ENCODE measurements around the gene PLD4. TPM values are rescaled to one million over a fixed set of nuclear protein-coding genes. Genes with fewer than 3 reads are reported as not detected.

Gene PLD4
- total RNA-seq, 1 experiment from 2014 or later, result 0.07 TPM

DNA sequence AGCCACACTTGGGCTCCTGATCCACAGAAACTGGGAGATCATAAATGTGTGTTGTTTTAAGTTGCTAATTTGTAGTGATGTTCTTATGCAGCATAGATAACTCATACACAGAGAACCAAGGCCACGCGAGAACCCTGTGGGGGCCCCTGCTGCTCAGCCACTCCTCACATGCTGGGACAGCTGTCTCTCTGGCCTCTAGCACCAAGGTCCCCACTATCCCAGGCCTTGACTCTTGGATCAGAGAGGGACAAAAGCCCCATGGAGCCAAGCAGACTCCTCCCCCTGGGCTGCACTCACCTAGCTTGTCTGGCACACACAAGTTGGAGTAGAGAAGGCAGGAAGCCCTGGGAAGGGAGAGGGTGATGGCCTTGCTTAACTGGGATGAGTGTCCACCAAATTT is 11.3 kb downstream of the PLD4 start:
- peak; percentile 7 for DNase-seq (ENCODE audit: low spot score)
- Mint-ChIP-seq H3K9me3 (0 out of 2 replicates have a peak, but pooled peaks cover 3% of the 10 kb centered on the region), H3K4me1 (no peaks in the 10 kb centered on the region), H3K27ac (no peak overlapping the region), H3K4me3 (no peak overlapping the region), H3K27me3 (ENCODE audit: low read depth) (peaks cover 88% of the 10 kb centered on the region), H3K36me3 (no peaks in the 10 kb centered on the region)
- ChIA-PET POLR2A (no interaction called here), CTCF (interaction anchor here (1.5 to 1.9 kb wide), 2 partner anchors 39 to 110 kb away, joined by 4 to 5 read pairs; no protein-coding TSS in a partner anchor)
- TF ChIP-seq, protein P1, sequence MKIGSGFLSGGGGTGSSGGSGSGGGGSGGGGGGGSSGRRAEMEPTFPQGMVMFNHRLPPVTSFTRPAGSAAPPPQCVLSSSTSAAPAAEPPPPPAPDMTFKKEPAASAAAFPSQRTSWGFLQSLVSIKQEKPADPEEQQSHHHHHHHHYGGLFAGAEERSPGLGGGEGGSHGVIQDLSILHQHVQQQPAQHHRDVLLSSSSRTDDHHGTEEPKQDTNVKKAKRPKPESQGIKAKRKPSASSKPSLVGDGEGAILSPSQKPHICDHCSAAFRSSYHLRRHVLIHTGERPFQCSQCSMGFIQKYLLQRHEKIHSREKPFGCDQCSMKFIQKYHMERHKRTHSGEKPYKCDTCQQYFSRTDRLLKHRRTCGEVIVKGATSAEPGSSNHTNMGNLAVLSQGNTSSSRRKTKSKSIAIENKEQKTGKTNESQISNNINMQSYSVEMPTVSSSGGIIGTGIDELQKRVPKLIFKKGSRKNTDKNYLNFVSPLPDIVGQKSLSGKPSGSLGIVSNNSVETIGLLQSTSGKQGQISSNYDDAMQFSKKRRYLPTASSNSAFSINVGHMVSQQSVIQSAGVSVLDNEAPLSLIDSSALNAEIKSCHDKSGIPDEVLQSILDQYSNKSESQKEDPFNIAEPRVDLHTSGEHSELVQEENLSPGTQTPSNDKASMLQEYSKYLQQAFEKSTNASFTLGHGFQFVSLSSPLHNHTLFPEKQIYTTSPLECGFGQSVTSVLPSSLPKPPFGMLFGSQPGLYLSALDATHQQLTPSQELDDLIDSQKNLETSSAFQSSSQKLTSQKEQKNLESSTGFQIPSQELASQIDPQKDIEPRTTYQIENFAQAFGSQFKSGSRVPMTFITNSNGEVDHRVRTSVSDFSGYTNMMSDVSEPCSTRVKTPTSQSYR (CRISPR knock-in tag; IDR thresholded peaks at IDR 0.05), result no peak
- no peak for TF ChIP-seq ZNF232 (CRISPR knock-in tag; IDR thresholded peaks at IDR 0.05)
- no peak for TF ChIP-seq NFYB (CRISPR knock-in tag; conservative IDR thresholded peaks at IDR 0.05; ENCODE audit: low read depth)
- no peak for TF ChIP-seq TCF7 (CRISPR knock-in tag; IDR thresholded peaks at IDR 0.05; ENCODE audit: low read depth)
- TF ChIP-seq, protein P2, sequence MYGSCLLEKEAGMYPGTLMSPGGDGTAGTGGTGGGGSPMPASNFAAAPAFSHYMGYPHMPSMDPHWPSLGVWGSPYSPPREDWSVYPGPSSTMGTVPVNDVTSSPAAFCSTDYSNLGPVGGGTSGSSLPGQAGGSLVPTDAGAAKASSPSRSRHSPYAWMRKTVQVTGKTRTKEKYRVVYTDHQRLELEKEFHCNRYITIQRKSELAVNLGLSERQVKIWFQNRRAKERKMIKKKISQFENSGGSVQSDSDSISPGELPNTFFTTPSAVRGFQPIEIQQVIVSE (CRISPR knock-in tag; IDR thresholded peaks at IDR 0.05; ENCODE audit: borderline replicate concordance), result no peak
- TF ChIP-seq, protein P3, sequence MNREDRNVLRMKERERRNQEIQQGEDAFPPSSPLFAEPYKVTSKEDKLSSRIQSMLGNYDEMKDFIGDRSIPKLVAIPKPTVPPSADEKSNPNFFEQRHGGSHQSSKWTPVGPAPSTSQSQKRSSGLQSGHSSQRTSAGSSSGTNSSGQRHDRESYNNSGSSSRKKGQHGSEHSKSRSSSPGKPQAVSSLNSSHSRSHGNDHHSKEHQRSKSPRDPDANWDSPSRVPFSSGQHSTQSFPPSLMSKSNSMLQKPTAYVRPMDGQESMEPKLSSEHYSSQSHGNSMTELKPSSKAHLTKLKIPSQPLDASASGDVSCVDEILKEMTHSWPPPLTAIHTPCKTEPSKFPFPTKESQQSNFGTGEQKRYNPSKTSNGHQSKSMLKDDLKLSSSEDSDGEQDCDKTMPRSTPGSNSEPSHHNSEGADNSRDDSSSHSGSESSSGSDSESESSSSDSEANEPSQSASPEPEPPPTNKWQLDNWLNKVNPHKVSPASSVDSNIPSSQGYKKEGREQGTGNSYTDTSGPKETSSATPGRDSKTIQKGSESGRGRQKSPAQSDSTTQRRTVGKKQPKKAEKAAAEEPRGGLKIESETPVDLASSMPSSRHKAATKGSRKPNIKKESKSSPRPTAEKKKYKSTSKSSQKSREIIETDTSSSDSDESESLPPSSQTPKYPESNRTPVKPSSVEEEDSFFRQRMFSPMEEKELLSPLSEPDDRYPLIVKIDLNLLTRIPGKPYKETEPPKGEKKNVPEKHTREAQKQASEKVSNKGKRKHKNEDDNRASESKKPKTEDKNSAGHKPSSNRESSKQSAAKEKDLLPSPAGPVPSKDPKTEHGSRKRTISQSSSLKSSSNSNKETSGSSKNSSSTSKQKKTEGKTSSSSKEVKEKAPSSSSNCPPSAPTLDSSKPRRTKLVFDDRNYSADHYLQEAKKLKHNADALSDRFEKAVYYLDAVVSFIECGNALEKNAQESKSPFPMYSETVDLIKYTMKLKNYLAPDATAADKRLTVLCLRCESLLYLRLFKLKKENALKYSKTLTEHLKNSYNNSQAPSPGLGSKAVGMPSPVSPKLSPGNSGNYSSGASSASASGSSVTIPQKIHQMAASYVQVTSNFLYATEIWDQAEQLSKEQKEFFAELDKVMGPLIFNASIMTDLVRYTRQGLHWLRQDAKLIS (CRISPR knock-in tag; IDR thresholded peaks at IDR 0.05; ENCODE audit: borderline replicate concordance), result no peak
- TF ChIP-seq, protein P4, sequence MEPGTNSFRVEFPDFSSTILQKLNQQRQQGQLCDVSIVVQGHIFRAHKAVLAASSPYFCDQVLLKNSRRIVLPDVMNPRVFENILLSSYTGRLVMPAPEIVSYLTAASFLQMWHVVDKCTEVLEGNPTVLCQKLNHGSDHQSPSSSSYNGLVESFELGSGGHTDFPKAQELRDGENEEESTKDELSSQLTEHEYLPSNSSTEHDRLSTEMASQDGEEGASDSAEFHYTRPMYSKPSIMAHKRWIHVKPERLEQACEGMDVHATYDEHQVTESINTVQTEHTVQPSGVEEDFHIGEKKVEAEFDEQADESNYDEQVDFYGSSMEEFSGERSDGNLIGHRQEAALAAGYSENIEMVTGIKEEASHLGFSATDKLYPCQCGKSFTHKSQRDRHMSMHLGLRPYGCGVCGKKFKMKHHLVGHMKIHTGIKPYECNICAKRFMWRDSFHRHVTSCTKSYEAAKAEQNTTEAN (CRISPR knock-in tag; IDR thresholded peaks at IDR 0.05), result no peak
- TF ChIP-seq ZNF423 (CRISPR knock-in tag; IDR thresholded peaks at IDR 0.05), result no peak
- TF ChIP-seq, protein P5, sequence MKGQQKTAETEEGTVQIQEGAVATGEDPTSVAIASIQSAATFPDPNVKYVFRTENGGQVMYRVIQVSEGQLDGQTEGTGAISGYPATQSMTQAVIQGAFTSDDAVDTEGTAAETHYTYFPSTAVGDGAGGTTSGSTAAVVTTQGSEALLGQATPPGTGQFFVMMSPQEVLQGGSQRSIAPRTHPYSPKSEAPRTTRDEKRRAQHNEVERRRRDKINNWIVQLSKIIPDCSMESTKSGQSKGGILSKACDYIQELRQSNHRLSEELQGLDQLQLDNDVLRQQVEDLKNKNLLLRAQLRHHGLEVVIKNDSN (CRISPR knock-in tag; IDR thresholded peaks at IDR 0.05), result no peak
- TF ChIP-seq, protein P6, sequence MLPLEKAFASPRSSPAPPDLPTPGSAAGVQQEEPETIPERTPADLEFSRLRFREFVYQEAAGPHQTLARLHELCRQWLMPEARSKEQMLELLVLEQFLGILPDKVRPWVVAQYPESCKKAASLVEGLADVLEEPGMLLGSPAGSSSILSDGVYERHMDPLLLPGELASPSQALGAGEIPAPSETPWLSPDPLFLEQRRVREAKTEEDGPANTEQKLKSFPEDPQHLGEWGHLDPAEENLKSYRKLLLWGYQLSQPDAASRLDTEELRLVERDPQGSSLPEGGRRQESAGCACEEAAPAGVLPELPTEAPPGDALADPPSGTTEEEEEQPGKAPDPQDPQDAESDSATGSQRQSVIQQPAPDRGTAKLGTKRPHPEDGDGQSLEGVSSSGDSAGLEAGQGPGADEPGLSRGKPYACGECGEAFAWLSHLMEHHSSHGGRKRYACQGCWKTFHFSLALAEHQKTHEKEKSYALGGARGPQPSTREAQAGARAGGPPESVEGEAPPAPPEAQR (CRISPR knock-in tag; IDR thresholded peaks at IDR 0.05), result no peak
- no peak for TF ChIP-seq JUN (CRISPR knock-in tag; IDR thresholded peaks at IDR 0.05)
- TF ChIP-seq ZNF317 (CRISPR knock-in tag; IDR thresholded peaks at IDR 0.05; ENCODE audit: borderline replicate concordance, low read depth), result no peak
- TF ChIP-seq, protein P7, sequence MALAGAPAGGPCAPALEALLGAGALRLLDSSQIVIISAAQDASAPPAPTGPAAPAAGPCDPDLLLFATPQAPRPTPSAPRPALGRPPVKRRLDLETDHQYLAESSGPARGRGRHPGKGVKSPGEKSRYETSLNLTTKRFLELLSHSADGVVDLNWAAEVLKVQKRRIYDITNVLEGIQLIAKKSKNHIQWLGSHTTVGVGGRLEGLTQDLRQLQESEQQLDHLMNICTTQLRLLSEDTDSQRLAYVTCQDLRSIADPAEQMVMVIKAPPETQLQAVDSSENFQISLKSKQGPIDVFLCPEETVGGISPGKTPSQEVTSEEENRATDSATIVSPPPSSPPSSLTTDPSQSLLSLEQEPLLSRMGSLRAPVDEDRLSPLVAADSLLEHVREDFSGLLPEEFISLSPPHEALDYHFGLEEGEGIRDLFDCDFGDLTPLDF (CRISPR knock-in tag; IDR thresholded peaks at IDR 0.05), result no peak
- no peak for TF ChIP-seq MYBL2 (CRISPR knock-in tag; IDR thresholded peaks at IDR 0.05)
- TF ChIP-seq TEAD4 (CRISPR knock-in tag; IDR thresholded peaks at IDR 0.05), result no peak
- TF ChIP-seq GABPB1 (CRISPR knock-in tag; IDR thresholded peaks at IDR 0.05), result no peak
- no peak for TF ChIP-seq SOX15 (CRISPR knock-in tag; IDR thresholded peaks at IDR 0.05)
- TF ChIP-seq ELF4 (CRISPR knock-in tag; IDR thresholded peaks at IDR 0.05; ENCODE audit: low read depth), result no peak
- TF ChIP-seq FOXP1 (CRISPR knock-in tag; IDR thresholded peaks at IDR 0.05; ENCODE audit: borderline replicate concordance), result no peak
- no peak for TF ChIP-seq CREM (CRISPR knock-in tag; IDR thresholded peaks at IDR 0.05)
- no peak for ATAC-seq

All from WTC11 (cell line).